ENCODE measurements around the gene SLC35E2B. TPM values are rescaled to one million over a fixed set of nuclear protein-coding genes. Genes with fewer than 3 reads are reported as not detected.
"Not testable (repeated sequence)": the region's sequence is repeated elsewhere in the genome, so short reads cannot be mapped to it uniquely, and the experiment has no call there.

Gene SLC35E2B
- total and polyA plus RNA-seq, 3 donors from 2014 or later: 25.9 to 50.0 (median 48.8) TPM

DNA sequence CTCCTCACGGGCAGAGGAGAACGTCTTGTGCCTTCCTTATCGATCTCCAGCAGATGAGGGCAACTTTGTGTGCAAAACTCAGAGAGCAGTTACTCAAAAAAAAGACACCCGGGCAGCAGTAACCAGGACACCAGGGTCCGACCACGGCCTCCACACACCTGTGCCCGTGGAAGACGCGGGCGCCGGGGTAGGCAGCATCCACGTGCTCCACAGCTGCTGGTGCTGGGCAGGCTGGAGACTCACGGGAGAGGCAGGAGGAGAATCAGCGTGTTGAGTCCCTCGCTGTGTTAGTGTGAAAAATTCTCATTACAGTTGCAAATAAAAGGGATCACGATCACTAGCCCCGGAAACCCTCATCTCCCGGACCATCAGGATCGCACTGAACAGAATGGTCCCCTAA is 6.5 kb upstream of the SLC35E2B start:
- intact Hi-C loops (cut with DNase I; ENCODE audit: low total_unique reads); H3K27ac ChIP-seq; H3K36me3 ChIP-seq (ENCODE audit: low read depth, missing control alignments); DNase-seq; H3K27me3 ChIP-seq; H3K4me1 ChIP-seq; H3K9me3 ChIP-seq; H3K4me3 ChIP-seq: not testable (repeated sequence)
- 94% methylated on average over 3 of the region's 19 CpGs; no CpG with 5 or more reads in 1 of the 2 donors for WGBS, 2 donors

DNA sequence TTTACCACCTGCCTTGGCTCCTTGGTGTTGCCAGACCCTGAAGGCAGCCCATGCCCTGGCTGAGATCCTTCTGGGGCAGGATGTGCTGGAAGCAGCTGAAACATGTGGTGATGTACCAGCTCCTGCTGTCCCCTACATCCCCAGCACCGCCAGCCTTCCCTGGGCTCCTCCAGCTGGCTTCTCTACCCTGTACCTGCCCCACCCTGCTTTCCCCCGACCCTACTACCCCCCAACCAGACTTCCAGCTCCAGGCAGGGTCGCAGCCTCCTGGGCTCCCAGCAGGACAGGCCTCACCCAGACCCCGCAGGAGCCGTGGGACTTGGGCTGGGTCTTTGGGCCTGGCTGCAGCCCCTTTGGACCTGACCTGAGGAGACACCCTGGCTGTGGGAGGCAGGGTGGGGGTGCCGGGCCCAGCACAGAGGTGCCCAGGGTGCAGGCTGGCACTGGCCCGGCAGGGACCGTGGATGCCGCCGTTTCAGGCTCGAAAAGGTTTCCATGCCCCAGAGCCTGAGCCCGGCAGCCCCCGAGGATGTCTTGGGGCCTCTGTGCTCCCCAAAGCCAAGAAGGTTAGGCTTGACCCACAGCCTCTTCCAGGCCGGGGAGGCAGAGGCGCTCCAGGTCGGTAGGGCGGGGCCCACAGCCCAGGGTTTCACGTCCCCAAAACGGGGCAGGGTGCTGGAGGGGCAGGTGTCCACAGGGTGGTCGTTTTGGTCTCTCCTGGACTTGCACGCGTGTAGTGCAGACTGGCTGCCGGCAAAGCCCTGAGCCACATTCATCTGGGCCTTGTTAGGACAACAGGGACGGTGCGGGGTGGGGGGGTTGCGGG is 5.0 kb upstream of the SLC35E2B start:
- DNase-seq: peak; percentile 8
- H3K27me3 ChIP-seq; H3K9me3 ChIP-seq; H3K36me3 ChIP-seq (ENCODE audit: low read depth, missing control alignments); H3K4me3 ChIP-seq; H3K27ac ChIP-seq; H3K4me1 ChIP-seq; intact Hi-C loops (cut with DNase I; ENCODE audit: low total_unique reads): not testable (repeated sequence)
- WGBS, 2 donors: 77 to 78% methylated on average over 7 to 21 of the region's 26 CpGs

DNA sequence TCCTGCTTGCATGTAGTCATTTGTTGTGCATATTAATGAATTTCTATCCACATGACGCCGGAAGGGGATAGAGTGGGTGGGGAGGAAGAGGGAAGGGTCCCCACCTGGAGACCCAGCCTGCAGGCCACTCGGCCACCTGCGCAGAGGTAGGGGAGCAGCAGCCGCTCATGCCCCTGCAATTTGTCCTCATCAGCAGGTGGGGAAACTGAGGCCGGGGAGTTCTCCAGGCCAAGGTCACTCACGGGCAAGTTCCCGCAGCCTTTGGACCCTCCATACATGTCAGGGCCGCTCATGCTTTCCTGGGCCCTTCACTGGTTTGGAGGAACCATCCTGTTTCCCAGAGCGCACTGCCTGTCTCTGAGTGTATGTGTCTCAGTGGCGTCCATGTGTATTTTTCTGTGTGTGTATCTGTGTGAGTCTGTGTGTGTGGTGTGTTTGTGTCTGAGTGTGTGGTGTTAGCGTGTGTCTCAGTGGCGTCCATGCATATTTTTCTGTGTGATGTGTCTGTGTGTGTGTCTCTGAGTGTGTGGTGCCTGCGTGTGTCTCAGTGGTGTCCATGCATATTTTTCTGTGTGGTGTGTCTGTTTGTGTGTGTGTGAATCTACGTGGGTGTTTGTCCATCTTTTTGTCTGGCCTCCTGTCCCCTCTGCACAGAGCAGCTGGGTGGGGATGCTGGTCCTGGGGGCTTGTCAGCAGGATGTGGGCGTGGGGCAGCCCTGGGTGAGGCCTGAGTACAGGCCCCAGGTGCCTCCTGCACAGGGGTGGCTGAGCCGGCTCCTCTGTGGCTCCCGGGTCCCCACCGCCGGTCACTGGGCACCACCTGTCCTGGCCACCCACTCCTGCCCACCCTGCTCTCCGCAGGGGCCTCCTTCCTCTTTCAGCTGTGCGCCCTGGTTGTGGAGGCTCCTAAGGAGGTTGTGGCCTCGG is 4.1 kb upstream of the SLC35E2B start:
- H3K9me3 ChIP-seq; H3K36me3 ChIP-seq (ENCODE audit: low read depth, missing control alignments); H3K27me3 ChIP-seq; H3K4me1 ChIP-seq; H3K27ac ChIP-seq; H3K4me3 ChIP-seq; intact Hi-C loops (cut with DNase I; ENCODE audit: low total_unique reads): not testable (repeated sequence)
- peak; percentile 7 for DNase-seq
- WGBS, 2 donors: 94 to 95% methylated on average over 14 to 17 of the region's 23 CpGs

DNA sequence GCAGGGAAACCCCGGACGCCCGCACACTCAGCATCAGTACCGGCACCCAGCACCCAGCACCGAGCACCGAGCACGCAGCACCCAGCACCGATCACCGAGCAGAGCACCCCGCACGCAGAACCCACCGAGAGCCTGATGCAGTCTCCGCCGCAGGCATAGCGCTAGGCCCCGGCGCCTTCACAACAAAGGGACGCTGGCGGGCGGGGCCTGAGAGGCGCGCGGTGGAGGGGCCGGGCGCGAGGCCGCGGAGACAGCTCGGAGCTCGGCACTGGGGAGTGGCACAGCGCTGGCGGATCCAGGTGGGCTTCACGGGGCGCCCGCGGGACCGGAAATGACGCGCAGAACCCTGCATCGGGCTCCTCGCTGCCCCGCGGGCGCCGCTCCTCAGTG is 276 bp downstream of the SLC35E2B start:
- peak overlapping the region; percentile 90 to 97 for H3K27ac ChIP-seq
- H3K4me1 ChIP-seq; H3K36me3 ChIP-seq (ENCODE audit: low read depth, missing control alignments); H3K27me3 ChIP-seq; H3K9me3 ChIP-seq; intact Hi-C loops (cut with DNase I; ENCODE audit: low total_unique reads): not testable (repeated sequence)
- 0 to 3% methylated on average over 13 to 25 of the region's 45 CpGs for WGBS, 2 donors
- peak; percentile 75 for DNase-seq
- peak overlapping the region; percentile 81 to 83 for H3K4me3 ChIP-seq

DNA sequence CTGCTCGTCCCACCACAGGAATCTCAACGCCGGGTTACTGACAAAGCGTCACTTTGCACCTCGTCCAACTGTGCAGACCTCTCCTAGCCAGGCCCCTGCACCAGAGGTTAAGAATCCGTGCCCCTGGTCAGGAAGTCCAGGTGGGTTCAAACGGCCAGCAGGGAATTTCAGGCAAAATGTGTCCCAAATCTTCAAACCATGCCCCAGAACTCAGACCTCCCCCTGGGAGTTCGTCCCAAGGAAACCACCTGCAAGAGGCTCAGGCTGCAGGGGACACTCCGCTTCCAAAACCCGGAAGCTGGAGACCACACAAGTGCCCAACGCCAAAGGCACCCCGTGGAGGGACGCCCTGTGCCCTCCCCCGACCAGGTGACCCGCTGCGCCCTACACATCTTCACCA is 1.2 kb downstream of the SLC35E2B start:
- H3K9me3 ChIP-seq; H3K27ac ChIP-seq; H3K4me3 ChIP-seq; H3K27me3 ChIP-seq; intact Hi-C loops (cut with DNase I; ENCODE audit: low total_unique reads); H3K36me3 ChIP-seq (ENCODE audit: low read depth, missing control alignments); H3K4me1 ChIP-seq: not testable (repeated sequence)
- DNase-seq: peak; percentile 7
- WGBS, 2 donors: 7% methylated on average over 2 of the region's 16 CpGs; no CpG with 5 or more reads in 1 of the 2 donors

DNA sequence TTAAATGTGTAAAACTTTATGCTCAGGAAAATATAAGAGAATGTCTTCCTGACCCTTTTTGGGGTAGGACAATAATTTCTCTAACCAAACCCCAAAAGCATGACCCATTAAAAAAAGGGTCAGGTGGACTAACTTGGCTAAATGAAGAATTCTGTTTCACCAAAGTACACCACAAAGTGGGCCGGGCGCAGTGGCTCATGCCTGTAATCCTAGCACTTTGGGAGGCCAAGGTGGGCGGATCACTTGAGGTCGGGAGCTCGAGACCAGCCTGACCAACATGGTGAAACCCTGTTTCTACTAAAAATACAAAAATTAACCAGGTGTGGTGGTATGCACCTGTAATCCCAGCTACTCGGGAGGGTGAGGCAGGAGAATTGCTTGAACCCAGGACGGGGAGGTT is 3.1 kb downstream of the SLC35E2B start:
- H3K9me3 ChIP-seq; intact Hi-C loops (cut with DNase I; ENCODE audit: low total_unique reads); H3K36me3 ChIP-seq (ENCODE audit: low read depth, missing control alignments); H3K4me1 ChIP-seq; H3K4me3 ChIP-seq; H3K27ac ChIP-seq; DNase-seq; H3K27me3 ChIP-seq: not testable (repeated sequence)
- WGBS, 2 donors: 86 to 95% methylated on average over 7 of the region's 7 CpGs

DNA sequence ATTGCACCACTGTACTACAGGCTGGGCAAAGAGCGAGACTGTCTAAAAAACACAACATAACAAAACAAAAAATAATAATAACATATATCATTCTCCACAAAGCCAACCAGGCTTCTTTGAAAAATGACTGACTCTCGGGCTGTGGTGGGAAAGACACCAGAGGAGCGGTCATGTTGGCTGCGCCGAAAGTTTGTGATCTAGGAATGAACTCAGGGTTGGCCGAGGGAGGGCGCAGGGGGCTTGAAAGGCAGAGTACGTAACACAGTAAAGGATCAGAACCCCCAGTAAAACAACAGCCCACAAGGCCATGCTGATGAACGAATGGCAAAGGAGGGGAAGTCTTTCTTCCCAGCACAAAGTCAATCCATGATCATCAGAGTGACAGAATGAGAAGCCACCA is 4.7 kb downstream of the SLC35E2B start:
- Histone ChIP-seq H3K9me3 (no peaks in the 10 kb centered on the region), H3K4me3 (no peak overlapping the region), H3K4me1 (no peaks in the 10 kb centered on the region), H3K27ac (no peak overlapping the region), H3K36me3 (ENCODE audit: low read depth, missing control alignments) (no peaks in the 10 kb centered on the region), H3K27me3 (no peaks in the 10 kb centered on the region)
- DNase-seq: no peak
- intact Hi-C loops (cut with DNase I; ENCODE audit: low total_unique reads): no loop called here
- no peak for TF ChIP-seq POLR2A (IDR thresholded peaks at IDR 0.05)
- TF ChIP-seq, protein P1, sequence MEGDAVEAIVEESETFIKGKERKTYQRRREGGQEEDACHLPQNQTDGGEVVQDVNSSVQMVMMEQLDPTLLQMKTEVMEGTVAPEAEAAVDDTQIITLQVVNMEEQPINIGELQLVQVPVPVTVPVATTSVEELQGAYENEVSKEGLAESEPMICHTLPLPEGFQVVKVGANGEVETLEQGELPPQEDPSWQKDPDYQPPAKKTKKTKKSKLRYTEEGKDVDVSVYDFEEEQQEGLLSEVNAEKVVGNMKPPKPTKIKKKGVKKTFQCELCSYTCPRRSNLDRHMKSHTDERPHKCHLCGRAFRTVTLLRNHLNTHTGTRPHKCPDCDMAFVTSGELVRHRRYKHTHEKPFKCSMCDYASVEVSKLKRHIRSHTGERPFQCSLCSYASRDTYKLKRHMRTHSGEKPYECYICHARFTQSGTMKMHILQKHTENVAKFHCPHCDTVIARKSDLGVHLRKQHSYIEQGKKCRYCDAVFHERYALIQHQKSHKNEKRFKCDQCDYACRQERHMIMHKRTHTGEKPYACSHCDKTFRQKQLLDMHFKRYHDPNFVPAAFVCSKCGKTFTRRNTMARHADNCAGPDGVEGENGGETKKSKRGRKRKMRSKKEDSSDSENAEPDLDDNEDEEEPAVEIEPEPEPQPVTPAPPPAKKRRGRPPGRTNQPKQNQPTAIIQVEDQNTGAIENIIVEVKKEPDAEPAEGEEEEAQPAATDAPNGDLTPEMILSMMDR (IDR thresholded peaks at IDR 0.05): no peak
- WGBS, 2 donors: 90 to 95% methylated on average over 9 of the region's 9 CpGs

Measured in testis (tissue), 3 donors.